Measurements from ENCODE around the gene DSCAM. TPM values are rescaled to one million over a fixed set of nuclear protein-coding genes. Genes with fewer than 3 reads are reported as not detected.
A peak's percentile ranks its signal among the peaks of the same experiment; 100 is the strongest.

DSCAM gene
- total RNA-seq, 1 experiment from 2014 or later, result 0.13 TPM

- H3K27ac Mint-ChIP-seq, result no peak overlapping the region
- ChIA-PET POLR2A (no interaction called here), CTCF (interaction anchor here (0.6 to 3.9 kb wide), 35 partner anchors 8 to 750 kb away, joined by 3 to 33 read pairs (median 4); partner anchors contain the start of gene DSCAM)
- TF ChIP-seq, protein P1, sequence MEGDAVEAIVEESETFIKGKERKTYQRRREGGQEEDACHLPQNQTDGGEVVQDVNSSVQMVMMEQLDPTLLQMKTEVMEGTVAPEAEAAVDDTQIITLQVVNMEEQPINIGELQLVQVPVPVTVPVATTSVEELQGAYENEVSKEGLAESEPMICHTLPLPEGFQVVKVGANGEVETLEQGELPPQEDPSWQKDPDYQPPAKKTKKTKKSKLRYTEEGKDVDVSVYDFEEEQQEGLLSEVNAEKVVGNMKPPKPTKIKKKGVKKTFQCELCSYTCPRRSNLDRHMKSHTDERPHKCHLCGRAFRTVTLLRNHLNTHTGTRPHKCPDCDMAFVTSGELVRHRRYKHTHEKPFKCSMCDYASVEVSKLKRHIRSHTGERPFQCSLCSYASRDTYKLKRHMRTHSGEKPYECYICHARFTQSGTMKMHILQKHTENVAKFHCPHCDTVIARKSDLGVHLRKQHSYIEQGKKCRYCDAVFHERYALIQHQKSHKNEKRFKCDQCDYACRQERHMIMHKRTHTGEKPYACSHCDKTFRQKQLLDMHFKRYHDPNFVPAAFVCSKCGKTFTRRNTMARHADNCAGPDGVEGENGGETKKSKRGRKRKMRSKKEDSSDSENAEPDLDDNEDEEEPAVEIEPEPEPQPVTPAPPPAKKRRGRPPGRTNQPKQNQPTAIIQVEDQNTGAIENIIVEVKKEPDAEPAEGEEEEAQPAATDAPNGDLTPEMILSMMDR (IDR thresholded peaks at IDR 0.05), result peak; percentile 86
- TF ChIP-seq CDX4 (CRISPR knock-in tag; IDR thresholded peaks at IDR 0.05; ENCODE audit: borderline replicate concordance) (no peak), RORB (CRISPR knock-in tag; IDR thresholded peaks at IDR 0.05) (no peak), ZNF416 (CRISPR knock-in tag; IDR thresholded peaks at IDR 0.05) (no peak), ZNF263 (CRISPR knock-in tag; IDR thresholded peaks at IDR 0.05; ENCODE audit: low read depth) (no peak), MAX (CRISPR knock-in tag; IDR thresholded peaks at IDR 0.05) (0 out of 2 replicates have a peak, but pooled peaks have one; percentile 37), ZNF281 (CRISPR knock-in tag; IDR thresholded peaks at IDR 0.05) (no peak), PRRX2 (CRISPR knock-in tag; IDR thresholded peaks at IDR 0.05) (no peak), NR3C1 (CRISPR knock-in tag; conservative IDR thresholded peaks at IDR 0.05; ENCODE audit: low read depth) (no peak), FOXP1 (CRISPR knock-in tag; IDR thresholded peaks at IDR 0.05; ENCODE audit: borderline replicate concordance) (no peak)
- TF ChIP-seq, protein P2, sequence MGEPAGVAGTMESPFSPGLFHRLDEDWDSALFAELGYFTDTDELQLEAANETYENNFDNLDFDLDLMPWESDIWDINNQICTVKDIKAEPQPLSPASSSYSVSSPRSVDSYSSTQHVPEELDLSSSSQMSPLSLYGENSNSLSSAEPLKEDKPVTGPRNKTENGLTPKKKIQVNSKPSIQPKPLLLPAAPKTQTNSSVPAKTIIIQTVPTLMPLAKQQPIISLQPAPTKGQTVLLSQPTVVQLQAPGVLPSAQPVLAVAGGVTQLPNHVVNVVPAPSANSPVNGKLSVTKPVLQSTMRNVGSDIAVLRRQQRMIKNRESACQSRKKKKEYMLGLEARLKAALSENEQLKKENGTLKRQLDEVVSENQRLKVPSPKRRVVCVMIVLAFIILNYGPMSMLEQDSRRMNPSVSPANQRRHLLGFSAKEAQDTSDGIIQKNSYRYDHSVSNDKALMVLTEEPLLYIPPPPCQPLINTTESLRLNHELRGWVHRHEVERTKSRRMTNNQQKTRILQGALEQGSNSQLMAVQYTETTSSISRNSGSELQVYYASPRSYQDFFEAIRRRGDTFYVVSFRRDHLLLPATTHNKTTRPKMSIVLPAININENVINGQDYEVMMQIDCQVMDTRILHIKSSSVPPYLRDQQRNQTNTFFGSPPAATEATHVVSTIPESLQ (CRISPR knock-in tag; IDR thresholded peaks at IDR 0.05), result no peak
- TF ChIP-seq, protein P3, sequence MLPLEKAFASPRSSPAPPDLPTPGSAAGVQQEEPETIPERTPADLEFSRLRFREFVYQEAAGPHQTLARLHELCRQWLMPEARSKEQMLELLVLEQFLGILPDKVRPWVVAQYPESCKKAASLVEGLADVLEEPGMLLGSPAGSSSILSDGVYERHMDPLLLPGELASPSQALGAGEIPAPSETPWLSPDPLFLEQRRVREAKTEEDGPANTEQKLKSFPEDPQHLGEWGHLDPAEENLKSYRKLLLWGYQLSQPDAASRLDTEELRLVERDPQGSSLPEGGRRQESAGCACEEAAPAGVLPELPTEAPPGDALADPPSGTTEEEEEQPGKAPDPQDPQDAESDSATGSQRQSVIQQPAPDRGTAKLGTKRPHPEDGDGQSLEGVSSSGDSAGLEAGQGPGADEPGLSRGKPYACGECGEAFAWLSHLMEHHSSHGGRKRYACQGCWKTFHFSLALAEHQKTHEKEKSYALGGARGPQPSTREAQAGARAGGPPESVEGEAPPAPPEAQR (CRISPR knock-in tag; IDR thresholded peaks at IDR 0.05), result no peak
- TF ChIP-seq, protein P4, sequence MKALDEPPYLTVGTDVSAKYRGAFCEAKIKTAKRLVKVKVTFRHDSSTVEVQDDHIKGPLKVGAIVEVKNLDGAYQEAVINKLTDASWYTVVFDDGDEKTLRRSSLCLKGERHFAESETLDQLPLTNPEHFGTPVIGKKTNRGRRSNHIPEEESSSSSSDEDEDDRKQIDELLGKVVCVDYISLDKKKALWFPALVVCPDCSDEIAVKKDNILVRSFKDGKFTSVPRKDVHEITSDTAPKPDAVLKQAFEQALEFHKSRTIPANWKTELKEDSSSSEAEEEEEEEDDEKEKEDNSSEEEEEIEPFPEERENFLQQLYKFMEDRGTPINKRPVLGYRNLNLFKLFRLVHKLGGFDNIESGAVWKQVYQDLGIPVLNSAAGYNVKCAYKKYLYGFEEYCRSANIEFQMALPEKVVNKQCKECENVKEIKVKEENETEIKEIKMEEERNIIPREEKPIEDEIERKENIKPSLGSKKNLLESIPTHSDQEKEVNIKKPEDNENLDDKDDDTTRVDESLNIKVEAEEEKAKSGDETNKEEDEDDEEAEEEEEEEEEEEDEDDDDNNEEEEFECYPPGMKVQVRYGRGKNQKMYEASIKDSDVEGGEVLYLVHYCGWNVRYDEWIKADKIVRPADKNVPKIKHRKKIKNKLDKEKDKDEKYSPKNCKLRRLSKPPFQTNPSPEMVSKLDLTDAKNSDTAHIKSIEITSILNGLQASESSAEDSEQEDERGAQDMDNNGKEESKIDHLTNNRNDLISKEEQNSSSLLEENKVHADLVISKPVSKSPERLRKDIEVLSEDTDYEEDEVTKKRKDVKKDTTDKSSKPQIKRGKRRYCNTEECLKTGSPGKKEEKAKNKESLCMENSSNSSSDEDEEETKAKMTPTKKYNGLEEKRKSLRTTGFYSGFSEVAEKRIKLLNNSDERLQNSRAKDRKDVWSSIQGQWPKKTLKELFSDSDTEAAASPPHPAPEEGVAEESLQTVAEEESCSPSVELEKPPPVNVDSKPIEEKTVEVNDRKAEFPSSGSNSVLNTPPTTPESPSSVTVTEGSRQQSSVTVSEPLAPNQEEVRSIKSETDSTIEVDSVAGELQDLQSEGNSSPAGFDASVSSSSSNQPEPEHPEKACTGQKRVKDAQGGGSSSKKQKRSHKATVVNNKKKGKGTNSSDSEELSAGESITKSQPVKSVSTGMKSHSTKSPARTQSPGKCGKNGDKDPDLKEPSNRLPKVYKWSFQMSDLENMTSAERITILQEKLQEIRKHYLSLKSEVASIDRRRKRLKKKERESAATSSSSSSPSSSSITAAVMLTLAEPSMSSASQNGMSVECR (CRISPR knock-in tag; IDR thresholded peaks at IDR 0.05; ENCODE audit: borderline replicate concordance), result no peak
- DNase-seq (ENCODE audit: low spot score) (peak; percentile 74), ATAC-seq (peak; percentile 87)
- H3K27me3 Mint-ChIP-seq (ENCODE audit: low read depth), result no peaks in the 10 kb centered on the region
- H3K9me3 Mint-ChIP-seq, result no peaks in the 10 kb centered on the region
- H3K4me1 Mint-ChIP-seq, result peaks cover 5% of the 10 kb centered on the region
- H3K4me3 Mint-ChIP-seq, result no peak overlapping the region
- no peaks in the 10 kb centered on the region for H3K36me3 Mint-ChIP-seq
These were observed 460.6 kb downstream of the DSCAM start for GRCh38 chr21:40386294-40386911.
